Lower leg skin (tissue), 4 donors: Measurements from ENCODE around the gene PPM1L. TPM values are rescaled to one million over a fixed set of nuclear protein-coding genes. Genes with fewer than 3 reads are reported as not detected.

Source experiments
- DNase-seq, 2 donors: peaks; one replicate each; pipeline ENCODE4 v3.0.0-alpha.2; 2019; ENCODE audit warnings: low spot score in 2 of 2
- H3K4me3 ChIP-seq: fragments of 200-600 bp; sonication (generic); 2 replicates; pipeline ENCODE4 v1.5.1; 2017; ENCODE audit warnings: mild to moderate bottlenecking, low read depth; ENCODE audit not compliant: poor library complexity, severe bottlenecking
- POLR2A ChIP-seq, 2 donors: fragments of 450-650 bp; IDR thresholded peaks; one replicate each; pipeline ENCODE4 v1.6.1; 2016 to 2017; ENCODE audit warnings: antibody characterized with exemption in 2 of 2, mild to moderate bottlenecking in 1 of 2, moderate library complexity in 1 of 2
- WGBS, 2 donors: methylation state at CpG; one replicate each; pipeline ENCODE4 v1.1.5; 2018; 5-methylcytosine and 5-hydroxymethylcytosine counted together
- intact Hi-C: fragments of 100-400 bp; cut with DNase I; formaldehyde crosslinking; loops from one replicate; pipeline ENCODE4 v1.15.0; 2023; ENCODE audit warnings: low total_unique reads
- total RNA-seq, 4 donors: library from RNA; depleted of rRNA; stranded (reverse); fragments of >200 nt; gene quantifications; one replicate each; pipeline ENCODE4 v1.1.0, GENCODE V29; 2016
- TF ChIP-seq, protein P1 (sequence below), 3 donors: fragments of 450-650 bp; IDR thresholded peaks; one replicate each; pipeline ENCODE4 v1.5.1; 2016; ENCODE audit warnings: antibody characterized with exemption in 3 of 3, mild to moderate bottlenecking in 3 of 3, moderate library complexity in 2 of 3

The PPM1L gene
- total RNA-seq, 4 donors from 2014 or later, result 34.9 to 46.5 (median 40.7) TPM

DNA sequence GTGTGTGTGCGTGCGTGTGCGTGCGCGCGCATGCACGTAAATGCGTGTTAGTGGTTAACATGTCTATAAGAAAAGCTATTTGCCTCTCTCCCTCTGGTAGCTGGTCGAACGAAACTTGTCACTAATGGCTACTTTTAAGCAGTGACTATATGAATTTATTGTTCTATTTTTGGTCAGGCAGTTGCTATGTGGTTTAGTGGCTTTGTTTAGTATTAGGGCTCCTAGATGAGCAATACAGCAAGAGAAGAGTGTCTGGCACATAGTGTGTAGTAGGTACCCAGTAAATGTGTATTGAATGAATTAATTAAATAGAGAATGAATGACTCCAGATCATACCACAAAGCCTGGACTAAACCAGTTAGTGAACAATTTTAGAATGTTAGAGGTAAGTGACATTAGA is 171.6 kb downstream of the PPM1L start:
- H3K4me3 ChIP-seq, result no peak overlapping the region
- WGBS, 2 donors, result 88 to 95% methylated on average over 10 of the region's 10 CpGs
- DNase-seq, result no peak
- intact Hi-C loops, result no loop called here
- TF ChIP-seq, protein P1, sequence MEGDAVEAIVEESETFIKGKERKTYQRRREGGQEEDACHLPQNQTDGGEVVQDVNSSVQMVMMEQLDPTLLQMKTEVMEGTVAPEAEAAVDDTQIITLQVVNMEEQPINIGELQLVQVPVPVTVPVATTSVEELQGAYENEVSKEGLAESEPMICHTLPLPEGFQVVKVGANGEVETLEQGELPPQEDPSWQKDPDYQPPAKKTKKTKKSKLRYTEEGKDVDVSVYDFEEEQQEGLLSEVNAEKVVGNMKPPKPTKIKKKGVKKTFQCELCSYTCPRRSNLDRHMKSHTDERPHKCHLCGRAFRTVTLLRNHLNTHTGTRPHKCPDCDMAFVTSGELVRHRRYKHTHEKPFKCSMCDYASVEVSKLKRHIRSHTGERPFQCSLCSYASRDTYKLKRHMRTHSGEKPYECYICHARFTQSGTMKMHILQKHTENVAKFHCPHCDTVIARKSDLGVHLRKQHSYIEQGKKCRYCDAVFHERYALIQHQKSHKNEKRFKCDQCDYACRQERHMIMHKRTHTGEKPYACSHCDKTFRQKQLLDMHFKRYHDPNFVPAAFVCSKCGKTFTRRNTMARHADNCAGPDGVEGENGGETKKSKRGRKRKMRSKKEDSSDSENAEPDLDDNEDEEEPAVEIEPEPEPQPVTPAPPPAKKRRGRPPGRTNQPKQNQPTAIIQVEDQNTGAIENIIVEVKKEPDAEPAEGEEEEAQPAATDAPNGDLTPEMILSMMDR (IDR thresholded peaks at IDR 0.05), result no peak
- no peak for TF ChIP-seq POLR2A (IDR thresholded peaks at IDR 0.05)

DNA sequence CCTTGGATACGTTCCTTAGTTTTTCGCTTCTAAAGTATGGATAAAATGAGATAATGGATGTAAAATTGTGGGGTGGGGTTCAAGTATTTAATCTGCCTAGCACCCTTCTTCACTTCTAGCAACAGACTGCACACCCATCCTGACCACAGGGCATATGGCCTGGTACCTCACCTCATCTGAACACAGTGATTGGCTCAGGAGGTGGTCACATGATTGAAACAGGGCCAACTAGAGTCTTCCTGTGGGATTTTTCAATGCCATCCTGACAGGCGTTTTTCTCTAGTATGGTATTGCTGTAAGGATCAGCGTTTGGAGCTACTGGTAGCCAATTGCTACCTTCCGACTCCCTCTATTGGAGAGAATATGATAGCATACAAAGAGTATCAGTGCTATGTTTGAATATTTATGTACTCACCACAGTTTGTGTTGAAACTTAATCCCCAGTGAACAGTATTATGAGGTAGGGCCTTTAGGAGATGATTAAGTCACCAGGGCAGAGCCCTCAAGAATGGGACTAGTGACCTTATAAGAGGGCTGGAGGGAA is 172.2 kb downstream of the PPM1L start:
- intact Hi-C loops, result no loop called here

DNA sequence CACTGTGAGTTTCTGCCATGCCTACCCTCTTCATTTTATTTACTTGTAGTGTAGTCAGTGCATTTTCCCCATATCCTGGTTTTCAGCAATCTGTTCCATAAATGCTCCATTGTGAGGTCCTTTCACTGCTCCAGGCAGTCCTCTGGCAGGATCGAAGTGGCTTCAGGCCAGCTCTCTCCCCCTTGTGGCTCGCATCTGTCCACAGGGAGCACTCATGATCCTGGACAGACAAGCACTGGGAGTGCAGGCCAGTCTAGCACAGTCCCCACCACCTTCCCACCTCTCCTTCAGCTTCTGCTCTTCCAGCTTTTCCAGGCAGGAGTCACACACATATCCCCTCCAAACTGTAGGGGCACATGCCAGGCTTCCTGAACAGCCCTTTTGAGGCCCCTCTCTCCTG is 173.6 kb downstream of the PPM1L start:
- intact Hi-C loops, result no loop called here
- no peak for TF ChIP-seq POLR2A (IDR thresholded peaks at IDR 0.05)
- TF ChIP-seq, protein P1 (IDR thresholded peaks at IDR 0.05), result no peak
- H3K4me3 ChIP-seq, result no peak overlapping the region
- DNase-seq, result no peak
- 50 to 66% methylated on average over 2 of the region's 2 CpGs for WGBS, 2 donors

More for the DNA sequence above, 172.2 kb downstream of the PPM1L start:
- no peak for DNase-seq
- H3K4me3 ChIP-seq, result no peak overlapping the region
- 92 to 94% methylated on average over 5 of the region's 5 CpGs for WGBS, 2 donors
- no peak for TF ChIP-seq POLR2A (IDR thresholded peaks at IDR 0.05)
- TF ChIP-seq, protein P1 (IDR thresholded peaks at IDR 0.05), result no peak

DNA sequence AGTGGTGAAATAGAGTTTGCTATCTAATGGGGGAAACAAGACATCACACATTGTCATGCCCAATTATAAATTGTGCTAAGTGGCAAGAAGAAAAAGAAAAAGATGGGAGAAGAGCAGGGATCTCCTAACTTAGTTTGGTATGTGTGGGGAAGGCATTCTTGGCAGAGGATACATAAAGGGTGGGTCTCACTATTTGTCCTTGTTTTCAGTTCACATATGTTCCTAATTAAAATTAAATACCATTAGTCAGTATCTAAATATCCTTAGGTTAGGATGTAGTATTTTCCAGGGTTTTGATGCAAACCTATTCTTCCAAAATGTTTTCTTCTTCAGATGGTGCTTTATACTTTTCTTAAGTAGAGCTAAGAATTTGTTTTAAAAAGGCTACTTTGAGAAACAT is 175.4 kb downstream of the PPM1L start:
- intact Hi-C loops, result no loop called here
- no peak for DNase-seq
- no peak overlapping the region for H3K4me3 ChIP-seq
- no peak for TF ChIP-seq POLR2A (IDR thresholded peaks at IDR 0.05)
- TF ChIP-seq, protein P1 (IDR thresholded peaks at IDR 0.05), result no peak

DNA sequence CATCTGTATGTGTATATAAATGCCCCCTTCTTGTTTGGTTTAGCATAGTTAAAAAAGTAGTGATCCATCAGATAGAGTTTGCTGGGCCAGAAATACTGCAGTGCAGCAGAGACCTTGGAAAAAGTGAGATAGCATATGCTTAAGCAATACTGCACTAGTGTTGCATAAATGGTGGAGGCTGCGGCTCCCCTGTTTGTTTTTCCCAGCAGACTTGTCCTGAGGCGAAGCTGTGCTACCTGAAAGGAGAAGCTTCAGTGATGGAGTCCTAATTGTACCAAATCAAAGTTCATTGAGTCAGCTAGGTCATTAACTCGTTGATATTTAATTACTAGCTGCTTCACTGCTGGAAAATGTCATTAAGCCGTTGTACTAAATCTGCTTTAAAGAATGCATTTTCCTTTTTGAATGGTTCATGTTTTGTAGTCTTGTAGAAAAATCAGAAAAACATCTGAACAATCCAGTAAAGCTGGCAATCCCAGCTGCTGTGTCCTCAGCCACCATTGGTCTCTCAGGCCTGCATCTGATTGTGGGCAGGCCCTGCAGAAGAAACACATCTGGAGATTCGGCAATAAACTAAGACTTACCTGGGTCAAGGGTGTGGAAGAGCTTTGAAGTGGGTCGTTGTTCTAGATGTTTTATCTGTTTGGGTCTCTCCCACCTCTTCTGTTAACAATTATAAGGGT is 179.5 kb downstream of the PPM1L start:
- intact Hi-C loops, result no loop called here
- 71 to 76% methylated on average over 6 of the region's 6 CpGs for WGBS, 2 donors

More for the DNA sequence above, 179.5 kb downstream of the PPM1L start:
- DNase-seq, result no peak
- H3K4me3 ChIP-seq, result no peak overlapping the region
- no peak for TF ChIP-seq POLR2A (IDR thresholded peaks at IDR 0.05)
- TF ChIP-seq, protein P1 (IDR thresholded peaks at IDR 0.05), result no peak
